Left ventricle myocardium inferior (tissue), 1 donor: ENCODE data around the gene ADH1A. TPM values are rescaled to one million over a fixed set of nuclear protein-coding genes. Genes with fewer than 3 reads are reported as not detected.
A peak's percentile ranks its signal among the peaks of the same experiment; 100 is the strongest.
"Not testable (repeated sequence)": the region's sequence is repeated elsewhere in the genome, so short reads cannot be mapped to it uniquely, and the experiment has no call there.

Experiments used
- DNase-seq: peaks from one replicate; pipeline ENCODE4 v3.0.0-alpha.2; 2020
- H3K27ac ChIP-seq: fragments of 200-600 bp; replicated peaks from 2 replicates; pipeline ENCODE4 v1.8.0; 2021
- H3K27me3 ChIP-seq: fragments of 200-600 bp; 2 replicates; pipeline ENCODE4 v1.8.0; 2021; ENCODE audit warnings: low read depth
- H3K36me3 ChIP-seq: fragments of 200-600 bp; 2 replicates; pipeline ENCODE4 v1.8.0; 2021
- H3K4me1 ChIP-seq: fragments of 200-600 bp; 2 replicates; pipeline ENCODE4 v1.8.0; 2021
- H3K4me3 ChIP-seq: fragments of 200-600 bp; 2 replicates; pipeline ENCODE4 v1.8.0; 2021; ENCODE audit warnings: mild to moderate bottlenecking, moderate library complexity
- H3K9me3 ChIP-seq: fragments of 200-600 bp; replicated peaks from 2 replicates; pipeline ENCODE4 v1.8.0; 2021
- intact Hi-C: fragments of 100-400 bp; cut with micrococcal nuclease; formaldehyde crosslinking; loops from one replicate; pipeline ENCODE4 v1.11.0; 2022
- total RNA-seq: library from RNA; stranded (reverse); fragmentation: NEBNext Ultra II Directional; extraction: Animal tissue kit (Norgen Biotek cat#: 25700); gene quantifications from one replicate; pipeline ENCODE4 v1.2.1, GENCODE V29; 2021
- TF ChIP-seq, protein P1 (sequence below): fragments of 200-600 bp; IDR thresholded peaks from 2 replicates; pipeline ENCODE4 v1.8.0; 2021; ENCODE audit warnings: antibody characterized with exemption, mild to moderate bottlenecking, borderline replicate concordance
- donor health status: DM: no; HTN: yes; CAD: no; lungs with severe emphysema.

Gene ADH1A
- total RNA-seq, 1 donor from 2014 or later: 0.36 TPM

- H3K27me3 ChIP-seq: no peaks in the 10 kb centered on the region
- H3K36me3 ChIP-seq: no peaks in the 10 kb centered on the region
- no peak overlapping the region for H3K4me3 ChIP-seq
- no peak overlapping the region for H3K27ac ChIP-seq
- H3K9me3 ChIP-seq: peaks cover 15% of the 10 kb centered on the region
- H3K4me1 ChIP-seq: peaks cover 7% of the 10 kb centered on the region
- TF ChIP-seq, protein P1, sequence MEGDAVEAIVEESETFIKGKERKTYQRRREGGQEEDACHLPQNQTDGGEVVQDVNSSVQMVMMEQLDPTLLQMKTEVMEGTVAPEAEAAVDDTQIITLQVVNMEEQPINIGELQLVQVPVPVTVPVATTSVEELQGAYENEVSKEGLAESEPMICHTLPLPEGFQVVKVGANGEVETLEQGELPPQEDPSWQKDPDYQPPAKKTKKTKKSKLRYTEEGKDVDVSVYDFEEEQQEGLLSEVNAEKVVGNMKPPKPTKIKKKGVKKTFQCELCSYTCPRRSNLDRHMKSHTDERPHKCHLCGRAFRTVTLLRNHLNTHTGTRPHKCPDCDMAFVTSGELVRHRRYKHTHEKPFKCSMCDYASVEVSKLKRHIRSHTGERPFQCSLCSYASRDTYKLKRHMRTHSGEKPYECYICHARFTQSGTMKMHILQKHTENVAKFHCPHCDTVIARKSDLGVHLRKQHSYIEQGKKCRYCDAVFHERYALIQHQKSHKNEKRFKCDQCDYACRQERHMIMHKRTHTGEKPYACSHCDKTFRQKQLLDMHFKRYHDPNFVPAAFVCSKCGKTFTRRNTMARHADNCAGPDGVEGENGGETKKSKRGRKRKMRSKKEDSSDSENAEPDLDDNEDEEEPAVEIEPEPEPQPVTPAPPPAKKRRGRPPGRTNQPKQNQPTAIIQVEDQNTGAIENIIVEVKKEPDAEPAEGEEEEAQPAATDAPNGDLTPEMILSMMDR: no peak
- DNase-seq: no peak
- intact Hi-C loops: no loop called here
Measured at GRCh38 chr4:99329876-99330275, 39.1 kb upstream of the ADH1A start.

DNA sequence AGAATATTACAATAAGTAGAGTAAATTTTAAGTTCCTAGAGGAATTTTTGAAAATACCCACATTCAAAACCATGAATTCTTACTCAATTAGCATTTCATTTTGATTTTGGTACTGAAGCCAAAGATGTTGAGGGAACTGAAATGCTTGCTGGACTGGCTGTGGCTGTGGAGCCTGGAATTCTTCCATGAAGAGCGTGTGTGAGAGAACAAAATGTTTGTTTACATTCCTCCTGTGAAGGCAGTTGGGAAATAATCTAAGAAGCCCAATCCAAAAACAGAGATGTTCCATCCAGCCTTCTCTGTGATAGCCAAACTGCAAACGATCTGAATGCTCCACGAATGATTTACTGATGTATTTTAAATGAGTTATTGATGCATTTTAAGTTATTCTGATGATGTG lies 34.2 kb upstream of the ADH1A start:
- Histone ChIP-seq H3K9me3 (peaks cover 15% of the 10 kb centered on the region), H3K27ac (peak overlapping the region; percentile 83), H3K27me3 (no peaks in the 10 kb centered on the region), H3K36me3 (no peaks in the 10 kb centered on the region), H3K4me3 (no peak overlapping the region), H3K4me1 (peaks cover 26% of the 10 kb centered on the region)
- intact Hi-C loops: no loop called here
- TF ChIP-seq, protein P1: no peak
- DNase-seq: peak; percentile 54

DNA sequence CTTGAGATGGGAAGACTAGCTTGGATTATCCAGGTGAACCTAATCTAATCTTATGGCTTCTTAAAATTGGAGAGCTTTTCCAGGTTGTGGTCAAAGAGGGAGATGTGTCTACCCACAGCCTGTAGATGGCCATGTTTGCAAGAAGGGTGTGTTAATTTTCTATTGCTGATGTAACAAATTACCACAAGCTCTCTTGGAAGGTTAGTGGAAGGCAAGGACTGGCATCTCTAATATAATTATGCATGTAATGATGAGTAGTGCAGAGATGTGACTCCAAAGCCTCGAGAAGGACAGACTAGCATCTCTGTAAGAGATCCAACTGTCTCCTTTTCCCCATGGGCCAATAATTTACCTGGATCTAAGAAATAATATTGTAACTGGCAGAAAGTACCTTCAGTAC lies 33.6 kb upstream of the ADH1A start:
- no peaks in the 10 kb centered on the region for H3K36me3 ChIP-seq
- intact Hi-C loops: no loop called here

GRCh38 chr4:99323756-99324155 lies 33.0 kb upstream of the ADH1A start:
- Histone ChIP-seq H3K4me1 (peaks cover 26% of the 10 kb centered on the region), H3K36me3 (no peaks in the 10 kb centered on the region), H3K27ac (peak overlapping the region; percentile 83), H3K9me3 (peaks cover 15% of the 10 kb centered on the region), H3K27me3 (no peaks in the 10 kb centered on the region), H3K4me3 (no peak overlapping the region)
- intact Hi-C loops: no loop called here
- TF ChIP-seq, protein P1: no peak
- no peak for DNase-seq

More for the DNA sequence above, 33.6 kb upstream of the ADH1A start:
- DNase-seq: no peak
- peaks cover 26% of the 10 kb centered on the region for H3K4me1 ChIP-seq
- H3K9me3 ChIP-seq: peaks cover 15% of the 10 kb centered on the region
- peak overlapping the region; percentile 83 for H3K27ac ChIP-seq
- no peaks in the 10 kb centered on the region for H3K27me3 ChIP-seq
- no peak overlapping the region for H3K4me3 ChIP-seq
- TF ChIP-seq, protein P1: no peak

- peaks cover 26% of the 10 kb centered on the region for H3K4me1 ChIP-seq
- TF ChIP-seq, protein P1: no peak
- peak within 1 kb of the TSS; percentile 83 for H3K27ac ChIP-seq
- peaks cover 4% of the 10 kb centered on the region for H3K9me3 ChIP-seq
- peaks cover 8% of the 10 kb centered on the region for H3K36me3 ChIP-seq
- H3K4me3 ChIP-seq: peak within 1 kb of the TSS; percentile 56
- H3K27me3 ChIP-seq: no peaks in the 10 kb centered on the region
- intact Hi-C loops: no loop called here
- DNase-seq: no peak
Measured at GRCh38 chr4:99321241-99322191, 30.7 kb upstream of the ADH1A start, which contains the start of gene ADH1B. Gene ADH1B, minus strand, starts transcription at chr4:99321401. Its CDS starts 70 bp downstream, at chr4:99321331.

GRCh38 chr4:99317811-99318210 lies 27.0 kb upstream of the ADH1A start:
- H3K36me3 ChIP-seq, H3K4me1 ChIP-seq, H3K9me3 ChIP-seq, intact Hi-C loops, DNase-seq, H3K27me3 ChIP-seq: not testable (repeated sequence)
- Histone ChIP-seq H3K27ac (peak overlapping the region; percentile 83), H3K4me3 (peak overlapping the region; percentile 56)
